ENCODE data around the gene GPR143. TPM values are rescaled to one million over a fixed set of nuclear protein-coding genes. Genes with fewer than 3 reads are reported as not detected.

GPR143 gene
- polyA plus RNA-seq, 1 experiment = 0.10 TPM

DNA sequence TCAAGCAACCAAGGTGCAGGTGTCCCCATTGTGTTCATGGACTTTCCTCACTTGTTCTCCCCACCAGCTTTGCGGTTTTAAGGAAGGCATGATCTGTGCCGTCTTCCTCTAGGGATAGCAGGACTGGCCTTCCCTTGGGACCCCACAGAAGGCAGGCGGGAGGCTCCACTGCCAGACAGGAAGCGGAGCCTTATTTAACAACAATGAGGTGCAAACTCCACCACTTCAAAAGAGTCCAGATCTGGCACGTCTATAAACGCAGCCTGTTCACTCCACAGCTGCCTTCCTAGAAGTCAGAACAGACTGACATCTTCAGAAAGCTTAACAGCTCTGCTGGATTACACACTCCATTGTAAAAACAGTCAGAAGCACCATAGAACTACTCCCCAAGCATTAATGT, 1.7 kb upstream of the GPR143 start:
- CTCF ChIA-PET = no interaction called here

DNA sequence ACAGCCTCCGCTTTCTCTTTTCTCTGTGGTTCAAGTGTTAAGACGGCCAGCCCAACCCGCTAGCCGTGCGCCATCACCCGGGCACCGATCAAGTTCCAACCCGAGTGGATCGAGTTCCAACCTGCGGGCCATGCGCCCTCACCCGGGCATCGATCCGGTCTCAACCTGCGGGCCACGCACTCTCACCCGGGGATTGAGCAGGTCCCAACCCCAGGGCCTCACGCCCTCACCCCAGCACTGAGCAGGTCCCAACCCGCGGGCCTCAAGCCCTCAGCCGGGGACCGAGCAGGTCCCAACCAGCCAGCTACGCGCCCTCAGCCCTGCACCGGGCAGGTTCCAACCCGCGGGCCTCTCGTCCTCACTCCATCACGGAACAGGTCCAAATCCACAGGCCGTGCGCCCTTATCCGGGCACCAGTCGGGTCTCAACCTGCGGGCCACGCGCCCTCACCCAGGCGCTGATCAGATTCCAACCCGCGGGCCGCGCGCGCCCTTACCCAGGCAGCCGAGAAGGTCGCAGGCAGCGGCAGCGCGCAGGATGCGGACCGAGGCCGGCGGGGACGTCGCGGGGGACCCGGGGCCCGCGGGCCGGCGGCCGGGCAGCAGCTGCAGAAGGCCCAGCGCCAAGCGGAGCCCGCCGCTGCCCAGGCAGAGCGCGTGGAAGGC, 443 bp downstream of the GPR143 start:
- no peak overlapping the region for H3K27ac ChIP-seq (ENCODE audit: low read depth, low read length)
- TF ChIP-seq, protein P1, sequence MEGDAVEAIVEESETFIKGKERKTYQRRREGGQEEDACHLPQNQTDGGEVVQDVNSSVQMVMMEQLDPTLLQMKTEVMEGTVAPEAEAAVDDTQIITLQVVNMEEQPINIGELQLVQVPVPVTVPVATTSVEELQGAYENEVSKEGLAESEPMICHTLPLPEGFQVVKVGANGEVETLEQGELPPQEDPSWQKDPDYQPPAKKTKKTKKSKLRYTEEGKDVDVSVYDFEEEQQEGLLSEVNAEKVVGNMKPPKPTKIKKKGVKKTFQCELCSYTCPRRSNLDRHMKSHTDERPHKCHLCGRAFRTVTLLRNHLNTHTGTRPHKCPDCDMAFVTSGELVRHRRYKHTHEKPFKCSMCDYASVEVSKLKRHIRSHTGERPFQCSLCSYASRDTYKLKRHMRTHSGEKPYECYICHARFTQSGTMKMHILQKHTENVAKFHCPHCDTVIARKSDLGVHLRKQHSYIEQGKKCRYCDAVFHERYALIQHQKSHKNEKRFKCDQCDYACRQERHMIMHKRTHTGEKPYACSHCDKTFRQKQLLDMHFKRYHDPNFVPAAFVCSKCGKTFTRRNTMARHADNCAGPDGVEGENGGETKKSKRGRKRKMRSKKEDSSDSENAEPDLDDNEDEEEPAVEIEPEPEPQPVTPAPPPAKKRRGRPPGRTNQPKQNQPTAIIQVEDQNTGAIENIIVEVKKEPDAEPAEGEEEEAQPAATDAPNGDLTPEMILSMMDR (IDR thresholded peaks at IDR 0.05; ENCODE audit: low read depth, low read length) = no peak
- no peak for DNase-seq (ENCODE audit: low read depth, low spot score)
- H3K4me3 ChIP-seq (ENCODE audit: low read depth, low read length) = no peak overlapping the region
- H3K27me3 ChIP-seq (ENCODE audit: control insufficient read depth, insufficient read depth, low read length) = peaks cover 9% of the 10 kb centered on the region
- H3K9me3 ChIP-seq (ENCODE audit: control insufficient read depth, insufficient read depth, low read length) = no peaks in the 10 kb centered on the region; the same call in 1 of the 2 replicates
- ChIA-PET CTCF (no interaction called here), POLR2A (no interaction called here)

More for the DNA sequence above, 1.7 kb upstream of the GPR143 start:
- Histone ChIP-seq H3K9me3 (ENCODE audit: control insufficient read depth, insufficient read depth, low read length) (no peaks in the 10 kb centered on the region; the same call in 1 of the 2 replicates), H3K27me3 (ENCODE audit: control insufficient read depth, insufficient read depth, low read length) (peaks cover 9% of the 10 kb centered on the region), H3K4me3 (ENCODE audit: low read depth, low read length) (no peak overlapping the region), H3K27ac (ENCODE audit: low read depth, low read length) (no peak overlapping the region)
- TF ChIP-seq, protein P1 (IDR thresholded peaks at IDR 0.05; ENCODE audit: low read depth, low read length) = no peak
- POLR2A ChIA-PET = no interaction called here
- no peak for DNase-seq (ENCODE audit: low read depth, low spot score)

DNA sequence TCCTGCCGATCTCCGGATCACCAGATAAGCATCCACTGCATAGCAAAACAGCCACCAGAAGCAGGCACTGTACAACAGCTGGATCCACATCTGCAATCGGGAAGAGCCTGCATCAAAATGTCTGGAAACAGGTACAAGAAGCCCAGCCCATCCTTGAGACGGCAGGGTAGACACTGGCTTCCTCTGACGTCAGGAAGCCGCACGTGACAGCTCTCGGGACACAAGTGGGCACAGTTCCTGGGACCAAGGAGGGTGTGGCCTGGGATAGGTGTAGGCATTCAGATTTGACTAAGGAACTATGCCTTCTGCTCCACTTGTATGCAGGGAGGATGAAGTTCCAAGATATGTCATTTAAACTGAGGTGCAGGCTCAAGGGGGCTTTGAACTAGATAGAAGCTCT, 6.3 kb downstream of the GPR143 start:
- no peak overlapping the region for H3K27ac ChIP-seq (ENCODE audit: low read depth, low read length)
- POLR2A ChIA-PET = no interaction called here

DNA sequence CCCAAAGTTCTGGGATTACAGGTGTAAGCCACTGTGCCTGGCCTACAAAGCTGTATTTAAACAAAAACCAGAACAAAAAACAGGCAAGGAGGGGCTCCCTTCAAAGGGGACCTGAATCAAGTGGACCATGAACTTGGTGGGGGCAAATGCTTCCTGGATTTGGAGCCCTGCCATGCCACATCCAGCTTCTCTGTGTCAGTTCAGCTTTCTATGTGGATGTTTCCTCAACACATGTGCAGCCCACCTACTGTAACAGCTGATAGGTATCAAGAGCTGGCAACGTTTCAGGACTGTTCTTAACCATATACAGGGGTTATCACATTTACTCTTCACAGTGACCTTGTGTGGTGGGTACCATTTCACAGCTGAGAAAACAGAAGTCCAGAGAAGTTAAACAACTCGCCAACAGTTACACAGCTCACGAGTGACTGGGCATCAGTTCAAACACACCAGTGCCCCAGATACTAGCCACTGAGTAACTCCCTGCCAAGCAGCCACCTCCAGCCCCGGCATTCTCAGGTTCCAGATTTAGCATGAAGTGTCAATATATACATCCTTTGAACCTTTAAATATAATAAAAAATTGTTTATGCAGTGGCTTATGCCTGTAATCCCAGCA, 7.5 kb downstream of the GPR143 start:
- DNase-seq (ENCODE audit: low read depth, low spot score) = no peak
- peaks cover 4% of the 10 kb centered on the region for H3K27me3 ChIP-seq (ENCODE audit: control insufficient read depth, insufficient read depth, low read length)
- ChIA-PET POLR2A (interaction anchor here (0.6 kb wide), 1 partner anchor 942 kb away, joined by 3 read pairs; no protein-coding TSS in a partner anchor), CTCF (no interaction called here)
- no peak overlapping the region for H3K27ac ChIP-seq (ENCODE audit: low read depth, low read length)
- H3K9me3 ChIP-seq (ENCODE audit: control insufficient read depth, insufficient read depth, low read length) = no peaks in the 10 kb centered on the region
- no peak overlapping the region for H3K4me3 ChIP-seq (ENCODE audit: low read depth, low read length)
- TF ChIP-seq, protein P1 (IDR thresholded peaks at IDR 0.05; ENCODE audit: low read depth, low read length) = no peak

More for the DNA sequence above, 6.3 kb downstream of the GPR143 start:
- TF ChIP-seq, protein P1 (IDR thresholded peaks at IDR 0.05; ENCODE audit: low read depth, low read length) = no peak
- no peaks in the 10 kb centered on the region for H3K9me3 ChIP-seq (ENCODE audit: control insufficient read depth, insufficient read depth, low read length)
- no peak overlapping the region for H3K4me3 ChIP-seq (ENCODE audit: low read depth, low read length)
- CTCF ChIA-PET = no interaction called here
- DNase-seq (ENCODE audit: low read depth, low spot score) = no peak
- peaks cover 4% of the 10 kb centered on the region for H3K27me3 ChIP-seq (ENCODE audit: control insufficient read depth, insufficient read depth, low read length)

DNA sequence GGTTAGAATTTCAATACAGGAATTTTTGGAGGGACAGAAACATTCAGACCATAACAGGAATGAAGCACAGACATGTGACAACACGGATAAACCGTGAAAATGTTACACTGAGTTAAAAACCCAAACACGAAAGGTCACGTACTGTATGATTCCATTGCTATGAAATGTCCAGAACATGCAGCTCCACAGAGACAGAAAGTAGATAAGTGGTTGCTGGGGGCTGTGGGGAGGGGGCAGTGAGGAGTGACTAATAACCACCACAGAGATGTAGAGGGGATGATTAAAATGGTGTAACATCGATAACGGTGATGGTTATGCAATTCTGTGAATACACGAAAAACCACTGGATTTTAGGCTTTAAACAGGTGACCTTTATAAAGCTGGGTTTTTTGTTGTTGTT, 8.3 kb downstream of the GPR143 start:
- POLR2A ChIA-PET = interaction anchor here (0.6 kb wide), 1 partner anchor 941 kb away, joined by 3 read pairs; no protein-coding TSS in a partner anchor
- TF ChIP-seq, protein P1 (IDR thresholded peaks at IDR 0.05; ENCODE audit: low read depth, low read length) = no peak
- DNase-seq (ENCODE audit: low read depth, low spot score) = no peak
- CTCF ChIA-PET = no interaction called here
- Histone ChIP-seq H3K27me3 (ENCODE audit: control insufficient read depth, insufficient read depth, low read length) (peaks cover 4% of the 10 kb centered on the region), H3K4me3 (ENCODE audit: low read depth, low read length) (no peak overlapping the region), H3K9me3 (ENCODE audit: control insufficient read depth, insufficient read depth, low read length) (no peaks in the 10 kb centered on the region), H3K27ac (ENCODE audit: low read depth, low read length) (no peak overlapping the region)

Measured in AG04450 (cell line).